PC-9 (cell line): Measurements from ENCODE around the gene TBC1D22B. TPM values are rescaled to one million over a fixed set of nuclear protein-coding genes. Genes with fewer than 3 reads are reported as not detected.
A peak's percentile ranks its signal among the peaks of the same experiment; 100 is the strongest.
"Not testable (repeated sequence)": the region's sequence is repeated elsewhere in the genome, so short reads cannot be mapped to it uniquely, and the experiment has no call there.

Experiments
- BruUV-seq: library from RNA; stranded (reverse); fragments of 400-500 nt; replicated peaks from 2 replicates; lab custom pipeline; 2021; lab: Mats Ljungman, UMichigan
- CTCF ChIA-PET: fragments of 300-600 bp; sonication (Branson Sonifier 250); formaldehyde crosslinking; loops from one replicate; lab custom pipeline; 2022; ENCODE audit warnings: antibody characterized with exemption; lab: Charles Lee
- POLR2A ChIA-PET: fragments of 300-600 bp; sonication (Branson Sonifier 250); formaldehyde crosslinking; loops from one replicate; lab custom pipeline; 2022; ENCODE audit warnings: antibody characterized with exemption; ENCODE audit not compliant: unreplicated experiment; lab: Charles Lee
- DNase-seq, 2 experiments: peaks; one replicate each; pipeline versions ENCODE4 v3.0.0 to v3.0.0-alpha.2; 2015 to 2022; ENCODE audit warnings: mixed read lengths in 1 of 2
- H2AFZ ChIP-seq: fragments of 200-600 bp; sonication (generic); 2 replicates; pipeline ENCODE4 v1.8.1; 2017; ENCODE audit warnings: antibody characterized with exemption
- H3F3A ChIP-seq: fragments of 200-600 bp; sonication (generic); 2 replicates; pipeline ENCODE4 v1.8.1; 2017; ENCODE audit warnings: antibody characterized with exemption, mild to moderate bottlenecking, low read depth; ENCODE audit not compliant: insufficient read depth
- H3K27ac ChIP-seq: fragments of 200-600 bp; sonication (generic); 2 replicates; pipeline ENCODE4 v1.6.1; 2016; ENCODE audit warnings: mixed run types
- H3K27me3 ChIP-seq: fragments of 200-600 bp; sonication (generic); 2 replicates; pipeline ENCODE4 v1.6.1; 2016; ENCODE audit warnings: low read depth, mixed run types; ENCODE audit not compliant: insufficient read depth
- H3K36me3 ChIP-seq: fragments of 200-600 bp; sonication (generic); 2 replicates; pipeline ENCODE4 v1.6.1; 2016; ENCODE audit warnings: low read depth, mixed run types
- H3K4me1 ChIP-seq: fragments of 200-600 bp; sonication (generic); replicated peaks from 2 replicates; pipeline ENCODE4 v1.6.1; 2016; ENCODE audit warnings: mixed run types; ENCODE audit not compliant: insufficient read depth
- H3K4me2 ChIP-seq: fragments of 200-600 bp; sonication (generic); 2 replicates; pipeline ENCODE4 v1.6.1; 2017; ENCODE audit warnings: mixed run types
- H3K4me3 ChIP-seq: fragments of 200-600 bp; sonication (generic); 2 replicates; pipeline ENCODE4 v1.6.1; 2016; ENCODE audit warnings: mixed run types
- H3K79me2 ChIP-seq: fragments of 200-600 bp; sonication (generic); 2 replicates; pipeline ENCODE4 v1.6.1; 2017; ENCODE audit warnings: low read depth, mixed run types
- H3K9me2 ChIP-seq: fragments of 200-600 bp; sonication (generic); 2 replicates; pipeline ENCODE4 v1.8.1; 2017; ENCODE audit warnings: mild to moderate bottlenecking; ENCODE audit not compliant: insufficient read depth
- H3K9me3 ChIP-seq: fragments of 200-600 bp; sonication (generic); 2 replicates; pipeline ENCODE4 v1.8.1; 2016; ENCODE audit warnings: low read depth; ENCODE audit not compliant: insufficient read depth
- H4K20me1 ChIP-seq: fragments of 200-600 bp; sonication (generic); 2 replicates; pipeline ENCODE4 v1.8.1; 2017; ENCODE audit not compliant: insufficient read depth
- EZH2 ChIP-seq: fragments of 200-600 bp; sonication (generic); IDR thresholded peaks from 2 replicates; pipeline ENCODE4 v1.8.0; 2017; ENCODE audit warnings: antibody characterized with exemption, low read depth
- intact Hi-C: fragments of 100-400 bp; cut with micrococcal nuclease; formaldehyde crosslinking; loops from one replicate; pipeline ENCODE4 v1.10.0; 2022; ENCODE audit not compliant: unreplicated experiment
- total RNA-seq: library from RNA; stranded (reverse); gene quantifications from 2 replicates; pipeline ENCODE4 v1.2.3, GENCODE V29; 2021
- TF ChIP-seq, protein P1 (sequence below): fragments of 200-600 bp; sonication (generic); conservative IDR thresholded peaks from 2 replicates; pipeline ENCODE4 v1.6.1; 2017; ENCODE audit warnings: mixed run types, antibody characterized with exemption, mild to moderate bottlenecking, moderate library complexity

Gene TBC1D22B
- total RNA-seq, 1 experiment from 2014 or later: 14.6 TPM

DNA sequence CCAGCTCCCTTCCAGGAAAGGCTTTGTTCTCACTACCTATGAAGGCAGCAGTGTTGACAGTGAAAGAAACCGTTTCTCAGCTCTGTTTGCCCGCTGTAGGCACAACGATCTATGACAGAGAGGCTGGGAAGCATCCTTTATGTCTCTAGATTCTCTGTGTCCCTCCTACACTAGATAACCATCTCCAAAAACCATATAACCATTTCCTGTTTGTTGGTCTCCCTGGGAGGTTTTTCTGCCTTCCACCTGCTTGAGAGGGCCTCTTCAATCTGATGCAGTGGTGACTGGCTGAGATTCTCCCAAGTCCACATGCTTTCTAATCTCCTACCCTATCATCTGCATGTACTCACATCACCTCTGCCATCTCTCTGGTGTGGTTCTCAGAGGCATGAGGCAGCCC is 32.4 kb downstream of the TBC1D22B start:
- ChIA-PET CTCF (no interaction called here), POLR2A (no interaction called here)

DNA sequence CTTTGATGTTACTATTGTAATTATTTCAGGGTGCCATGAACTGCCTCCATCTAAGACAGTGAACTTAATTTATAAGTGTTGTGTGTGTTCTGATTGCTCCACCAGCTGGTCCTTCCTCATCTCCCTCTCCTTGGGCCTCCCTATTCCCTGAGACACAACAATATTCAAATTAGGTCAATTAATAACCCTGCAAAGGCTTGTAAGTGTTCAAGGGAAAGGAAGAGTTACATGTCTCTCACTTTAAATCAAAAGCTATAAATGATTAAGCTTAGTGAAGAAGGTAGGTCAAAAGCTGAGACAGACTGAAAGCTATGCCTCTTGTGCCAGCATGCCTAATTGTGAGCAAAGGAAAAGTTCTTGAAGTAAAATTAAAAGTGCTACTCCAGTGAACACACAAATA is 35.9 kb downstream of the TBC1D22B start:
- Histone ChIP-seq H2AFZ (no peak overlapping the region), H3K36me3 (peaks cover 6% of the 10 kb centered on the region; the same call in 1 of the 2 replicates), H3K4me2 (no peak overlapping the region), H3K4me3 (no peak overlapping the region), H3K79me2 (no peaks in the 10 kb centered on the region), H3K9me2 (no peaks in the 10 kb centered on the region), H3F3A (no peaks in the 10 kb centered on the region), H3K9me3 (no peaks in the 10 kb centered on the region), H3K27ac (no peak overlapping the region), H3K27me3 (no peaks in the 10 kb centered on the region), H3K4me1 (no peaks in the 10 kb centered on the region), H4K20me1 (no peaks in the 10 kb centered on the region)
- no TSS peak for BruUV-seq
- intact Hi-C loops: no loop called here
- POLR2A ChIA-PET: interaction anchor here (0.7 kb wide), 1 partner anchor 69 kb away, joined by 4 read pairs; no protein-coding TSS in a partner anchor
- peak in 1 of 2 experiments; percentile 17 for DNase-seq
- CTCF ChIA-PET: interaction anchor here (0.7 kb wide), 1 partner anchor 425 kb away, joined by 5 read pairs; no protein-coding TSS in a partner anchor
- TF ChIP-seq EZH2: no peak
- TF ChIP-seq, protein P1, sequence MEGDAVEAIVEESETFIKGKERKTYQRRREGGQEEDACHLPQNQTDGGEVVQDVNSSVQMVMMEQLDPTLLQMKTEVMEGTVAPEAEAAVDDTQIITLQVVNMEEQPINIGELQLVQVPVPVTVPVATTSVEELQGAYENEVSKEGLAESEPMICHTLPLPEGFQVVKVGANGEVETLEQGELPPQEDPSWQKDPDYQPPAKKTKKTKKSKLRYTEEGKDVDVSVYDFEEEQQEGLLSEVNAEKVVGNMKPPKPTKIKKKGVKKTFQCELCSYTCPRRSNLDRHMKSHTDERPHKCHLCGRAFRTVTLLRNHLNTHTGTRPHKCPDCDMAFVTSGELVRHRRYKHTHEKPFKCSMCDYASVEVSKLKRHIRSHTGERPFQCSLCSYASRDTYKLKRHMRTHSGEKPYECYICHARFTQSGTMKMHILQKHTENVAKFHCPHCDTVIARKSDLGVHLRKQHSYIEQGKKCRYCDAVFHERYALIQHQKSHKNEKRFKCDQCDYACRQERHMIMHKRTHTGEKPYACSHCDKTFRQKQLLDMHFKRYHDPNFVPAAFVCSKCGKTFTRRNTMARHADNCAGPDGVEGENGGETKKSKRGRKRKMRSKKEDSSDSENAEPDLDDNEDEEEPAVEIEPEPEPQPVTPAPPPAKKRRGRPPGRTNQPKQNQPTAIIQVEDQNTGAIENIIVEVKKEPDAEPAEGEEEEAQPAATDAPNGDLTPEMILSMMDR: no peak

More for the DNA sequence above, 32.4 kb downstream of the TBC1D22B start:
- Histone ChIP-seq H3K27me3 (no peaks in the 10 kb centered on the region), H3K9me3 (no peaks in the 10 kb centered on the region), H3F3A (no peaks in the 10 kb centered on the region), H3K4me1 (no peaks in the 10 kb centered on the region), H3K36me3 (peaks cover 10% of the 10 kb centered on the region), H3K27ac (no peak overlapping the region), H3K4me3 (no peak overlapping the region), H2AFZ (no peak overlapping the region), H3K4me2 (no peak overlapping the region), H3K9me2 (no peaks in the 10 kb centered on the region), H4K20me1 (no peaks in the 10 kb centered on the region), H3K79me2 (no peaks in the 10 kb centered on the region)
- no TSS peak for BruUV-seq
- peak in 1 of 2 experiments; percentile 11 for DNase-seq
- no peak for TF ChIP-seq EZH2
- TF ChIP-seq, protein P1: no peak
- intact Hi-C loops: no loop called here

DNA sequence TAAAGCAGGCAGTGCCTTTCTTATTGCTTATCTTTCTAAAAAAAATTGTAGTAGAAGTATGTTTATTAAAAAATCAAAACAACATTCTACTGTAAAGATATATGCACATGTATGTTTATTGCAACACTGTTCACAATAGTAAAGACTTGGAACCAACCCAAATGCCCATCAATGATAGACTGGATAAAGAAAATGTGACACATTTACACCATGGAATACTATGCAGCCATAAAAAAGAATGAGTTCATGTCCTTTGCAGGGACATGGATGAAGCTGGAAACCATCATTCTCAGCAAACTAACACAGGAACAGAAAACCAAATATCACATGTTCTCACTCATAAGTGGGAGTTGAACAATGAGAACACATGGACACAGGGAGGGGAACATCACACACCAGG is 40.1 kb downstream of the TBC1D22B start:
- H3K4me2 ChIP-seq, H3K36me3 ChIP-seq, intact Hi-C loops, H2AFZ ChIP-seq, DNase-seq, H3K4me1 ChIP-seq, H3K27ac ChIP-seq, H3K9me2 ChIP-seq, H3K4me3 ChIP-seq, H3K9me3 ChIP-seq, CTCF ChIA-PET, POLR2A ChIA-PET, H3F3A ChIP-seq, H3K27me3 ChIP-seq, H3K79me2 ChIP-seq, H4K20me1 ChIP-seq, BruUV-seq: not testable (repeated sequence)

DNA sequence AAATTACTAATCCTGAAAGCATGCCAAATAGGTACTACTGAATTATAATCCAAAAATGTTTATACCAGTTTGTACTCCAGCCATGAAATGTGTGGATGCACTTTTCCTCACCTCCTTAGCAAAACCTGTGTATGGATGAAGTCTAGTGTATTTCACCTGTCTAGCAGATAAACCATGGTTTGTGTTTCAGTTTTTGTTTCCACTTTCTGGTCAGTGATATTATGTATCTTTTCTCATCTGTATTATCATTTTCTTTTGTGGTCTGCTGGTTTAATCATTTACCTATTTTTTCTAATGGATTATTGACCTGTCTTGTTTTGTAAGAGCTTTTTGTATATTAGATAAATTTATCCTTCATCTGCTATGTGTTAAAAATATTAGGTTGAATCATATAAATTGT is 41.4 kb downstream of the TBC1D22B start:
- TF ChIP-seq, protein P1: no peak
- TF ChIP-seq EZH2: no peak
- ChIA-PET POLR2A (no interaction called here), CTCF (no interaction called here)
- BruUV-seq: no TSS peak
- Histone ChIP-seq H3K9me3 (no peaks in the 10 kb centered on the region), H3K4me2 (no peak overlapping the region), H3K4me1 (no peaks in the 10 kb centered on the region), H3K27ac (no peak overlapping the region), H3K79me2 (no peaks in the 10 kb centered on the region), H3F3A (no peaks in the 10 kb centered on the region), H3K36me3 (0 out of 2 replicates have a peak, but pooled peaks cover 6% of the 10 kb centered on the region), H4K20me1 (no peaks in the 10 kb centered on the region), H3K27me3 (no peaks in the 10 kb centered on the region), H2AFZ (no peak overlapping the region), H3K4me3 (no peak overlapping the region), H3K9me2 (no peaks in the 10 kb centered on the region)
- no peak for DNase-seq
- intact Hi-C loops: no loop called here
